Small intestine (tissue), 4 donors: ENCODE results near the gene IRAK1BP1. TPM values are rescaled to one million over a fixed set of nuclear protein-coding genes. Genes with fewer than 3 reads are reported as not detected.

Source experiments
- polyA plus RNA-seq, 4 donors: library from polyadenylated mRNA; stranded (reverse) in 3 of 4; unstranded in 1 of 4; fragments of 200-250 nt in 3 of 4; fragments of 120-200 nt in 1 of 4; gene quantifications; one replicate each; pipeline versions ENCODE4 v1.2.1 to v1.2.3, GENCODE V29; 2013
- donor health status: healthy with polysubstance abuse.
- donor health status: Bipolar disorder and iron deficiency.
- donor health status: healthy.

The IRAK1BP1 gene
- polyA plus RNA-seq, 4 donors: 0.22 to 3.1 (median 1.2) TPM

Other genes with a start within 250 kb of the IRAK1BP1 start
- gene PHIP, start 210.7 kb downstream of the IRAK1BP1 start, polyA plus RNA-seq: 10 to 100 TPM in 1 of 4 donors, 1 to 10 TPM in 3; 6.0 to 31.8 (median 6.4) TPM